IMR-90 (cell line): Measurements from ENCODE around the gene FNTB.

Experiments used
- CTCF ChIP-seq: conservative IDR thresholded peaks from 2 replicates; pipeline ENCODE4 v1.5.1; 2012; ENCODE audit warnings: mild to moderate bottlenecking, low read depth, low read length, improper control_type of control experiment
- MAFK ChIP-seq: IDR thresholded peaks from 2 replicates; pipeline ENCODE4 v1.6.1; 2012; ENCODE audit warnings: low read depth, low read length, improper control_type of control experiment
- RCOR1 ChIP-seq: IDR thresholded peaks from 2 replicates; pipeline ENCODE4 v1.6.1; 2012; ENCODE audit warnings: mild to moderate bottlenecking, low read length, improper control_type of control experiment; ENCODE audit not compliant: insufficient replicate concordance
- RFX5 ChIP-seq: IDR thresholded peaks from 2 replicates; pipeline ENCODE4 v1.8.0; 2012; ENCODE audit warnings: low read depth, mild to moderate bottlenecking, low read length, moderate library complexity
- USF2 ChIP-seq: fragments of 150-350 bp; IDR thresholded peaks from 2 replicates; pipeline ENCODE4 v1.6.1; 2017; ENCODE audit warnings: mild to moderate bottlenecking, antibody characterized with exemption, low read length, low read depth

- TF ChIP-seq USF2 (no peak), RFX5 (no peak), RCOR1 (no peak), MAFK (no peak), CTCF (no peak)
Measured at GRCh38 chr14:65100922-65101541, 114.3 kb downstream of the FNTB start.
